SIG-M5 treated with dmso at 0.1 percent for 504 hours (cell line): ENCODE results near the gene ELL2.
A peak's percentile ranks its signal among the peaks of the same experiment; 100 is the strongest.

Experiments
- DNase-seq: peaks from one replicate; lab custom pipeline; 2025; ENCODE audit not compliant: unreplicated experiment; lab: John Stamatoyannopoulos, UW

Gene ELL2

DNA sequence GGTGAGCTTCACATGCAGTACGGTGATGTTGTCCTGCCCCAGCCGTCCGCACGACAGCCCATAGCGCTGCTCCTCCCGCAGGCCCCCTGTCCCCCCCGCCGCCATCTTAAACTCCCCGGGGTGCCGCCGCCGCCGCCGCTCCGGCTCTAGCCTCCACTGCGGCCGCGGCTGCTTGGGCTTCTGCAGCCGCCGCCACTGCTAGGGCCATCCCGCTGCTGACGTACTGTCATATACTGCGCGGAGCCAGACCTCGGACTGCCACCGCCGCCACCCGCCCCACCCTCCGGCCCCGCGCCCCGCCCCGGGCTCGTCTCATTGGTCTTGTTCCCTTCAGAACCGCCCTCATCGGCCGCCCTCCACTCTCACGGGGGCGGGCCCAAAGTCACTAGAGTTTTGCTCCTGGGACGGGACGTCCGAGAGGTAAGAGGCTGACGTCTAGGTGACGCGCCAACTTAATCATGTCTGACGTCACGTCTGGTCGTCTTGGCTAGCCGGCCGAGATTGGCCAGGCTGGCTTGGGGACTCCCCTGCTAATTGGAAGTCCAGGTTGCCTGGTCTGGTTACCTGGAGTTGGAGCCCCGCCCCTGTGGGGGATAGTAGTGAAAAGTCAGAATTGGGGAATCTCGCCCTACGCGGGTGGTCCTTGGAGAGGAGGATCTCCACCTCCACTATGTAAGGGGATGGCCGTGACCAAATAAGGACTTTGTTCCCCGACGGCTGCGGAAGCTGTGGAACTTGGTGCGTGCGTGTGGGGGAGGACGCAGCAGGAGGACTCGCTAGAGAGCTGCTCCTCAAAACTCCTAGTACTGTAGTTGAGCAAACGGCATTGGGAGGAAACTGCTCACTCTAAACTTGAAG lies at the start of gene ELL2:
TSS of gene ELL2 (minus strand) at position 235 of the 858 bp plus-strand sequence. CDS start at position 105, 130 bp downstream.
- DNase-seq = peak; percentile 92

DNA sequence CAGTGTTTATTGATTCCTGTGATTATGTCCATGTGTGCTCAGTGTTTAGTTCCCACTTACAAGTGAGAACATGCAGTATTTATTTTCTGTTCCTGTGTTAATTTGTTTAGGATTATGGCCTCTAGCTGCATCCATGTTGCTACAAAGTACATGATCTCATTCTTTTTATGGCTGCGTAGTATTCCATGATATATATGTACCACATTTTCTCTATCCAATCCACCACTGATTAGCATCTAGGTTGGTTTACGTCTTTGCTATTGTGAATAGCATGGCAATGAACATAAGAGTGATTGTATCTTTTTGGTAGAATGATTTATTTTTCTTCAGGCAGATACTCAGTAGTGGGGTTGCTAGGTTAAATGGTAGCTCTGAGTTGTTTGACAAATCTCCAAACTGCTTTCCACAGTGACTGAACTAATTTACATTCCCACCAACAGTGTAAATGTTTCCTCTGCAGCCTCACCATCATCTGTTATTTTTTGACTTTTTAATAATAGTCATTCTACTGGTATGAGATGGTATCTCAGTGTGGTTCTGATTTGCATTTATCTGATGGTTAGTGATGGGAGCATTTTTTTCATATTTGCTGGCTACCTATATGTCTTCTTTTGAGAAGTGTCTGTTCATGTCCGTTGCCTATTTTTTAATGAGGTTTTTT lies 47.5 kb upstream of the ELL2 start:
- DNase-seq = no peak

- no peak for DNase-seq
Observed at GRCh38 chr5:96008487-96008886, 46.8 kb upstream of the ELL2 start.

- DNase-seq = no peak
Observed at GRCh38 chr5:96007051-96007450, 45.4 kb upstream of the ELL2 start.

DNA sequence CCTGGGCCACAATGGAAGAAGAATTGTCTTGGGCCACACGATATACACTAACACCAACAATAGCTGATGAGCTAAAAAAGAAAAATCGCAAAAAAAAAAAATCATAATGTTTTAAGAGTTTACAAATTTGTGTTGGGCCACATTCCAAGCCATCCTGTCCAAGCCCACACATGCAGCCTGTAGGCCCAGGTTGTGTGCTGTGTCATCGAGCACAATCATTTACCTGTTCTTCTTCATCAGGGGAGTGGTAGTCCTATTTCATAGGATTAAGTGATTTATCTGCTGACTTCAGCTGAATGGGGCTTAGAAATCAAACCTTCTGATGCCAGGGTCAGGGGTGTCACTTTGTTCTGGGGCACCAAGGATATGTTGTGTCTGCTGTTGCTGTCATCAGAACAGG lies 44.6 kb upstream of the ELL2 start:
- DNase-seq = no peak

DNA sequence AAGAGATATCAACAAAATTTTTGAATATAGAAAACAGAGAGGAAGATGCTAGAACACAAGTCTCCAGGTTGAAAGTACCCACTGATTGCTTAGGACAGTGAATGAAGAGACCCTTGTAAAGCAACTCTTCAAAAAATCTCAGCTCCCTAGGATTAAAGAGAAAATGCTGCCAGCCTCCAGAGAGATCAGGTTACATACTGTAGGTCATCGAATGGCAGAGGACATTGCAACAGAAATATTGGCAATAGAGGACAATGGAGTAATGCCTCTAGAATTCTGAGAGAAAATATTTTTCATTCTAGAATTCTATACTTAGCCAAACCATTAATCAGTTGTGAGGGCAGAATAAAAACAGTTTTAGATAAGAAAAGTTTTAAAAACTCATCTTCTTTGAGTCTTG lies 43.1 kb upstream of the ELL2 start:
- no peak for DNase-seq

DNA sequence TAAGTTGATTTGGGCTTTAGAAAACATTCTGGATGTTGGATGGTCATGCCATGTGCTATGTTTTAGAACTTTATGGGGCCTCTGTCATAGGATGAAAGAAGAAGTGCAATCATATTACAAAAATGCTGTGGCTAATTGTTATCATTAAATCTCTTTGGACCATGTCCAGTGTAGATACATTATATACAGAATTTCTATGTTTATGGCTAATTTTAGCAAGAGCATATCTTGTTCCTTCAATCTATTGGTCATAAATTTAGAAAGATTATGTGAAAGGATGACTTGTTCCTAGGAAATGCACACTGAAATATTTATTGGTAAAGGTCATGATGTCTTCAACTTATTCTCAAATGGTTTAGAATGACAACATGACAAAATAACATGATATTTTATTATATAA lies 42.4 kb upstream of the ELL2 start:
- no peak for DNase-seq

GRCh38 chr5:96001262-96001661 lies 39.6 kb upstream of the ELL2 start:
- no peak for DNase-seq

- no peak for DNase-seq
Observed at GRCh38 chr5:96000308-96000707, 38.7 kb upstream of the ELL2 start.

DNA sequence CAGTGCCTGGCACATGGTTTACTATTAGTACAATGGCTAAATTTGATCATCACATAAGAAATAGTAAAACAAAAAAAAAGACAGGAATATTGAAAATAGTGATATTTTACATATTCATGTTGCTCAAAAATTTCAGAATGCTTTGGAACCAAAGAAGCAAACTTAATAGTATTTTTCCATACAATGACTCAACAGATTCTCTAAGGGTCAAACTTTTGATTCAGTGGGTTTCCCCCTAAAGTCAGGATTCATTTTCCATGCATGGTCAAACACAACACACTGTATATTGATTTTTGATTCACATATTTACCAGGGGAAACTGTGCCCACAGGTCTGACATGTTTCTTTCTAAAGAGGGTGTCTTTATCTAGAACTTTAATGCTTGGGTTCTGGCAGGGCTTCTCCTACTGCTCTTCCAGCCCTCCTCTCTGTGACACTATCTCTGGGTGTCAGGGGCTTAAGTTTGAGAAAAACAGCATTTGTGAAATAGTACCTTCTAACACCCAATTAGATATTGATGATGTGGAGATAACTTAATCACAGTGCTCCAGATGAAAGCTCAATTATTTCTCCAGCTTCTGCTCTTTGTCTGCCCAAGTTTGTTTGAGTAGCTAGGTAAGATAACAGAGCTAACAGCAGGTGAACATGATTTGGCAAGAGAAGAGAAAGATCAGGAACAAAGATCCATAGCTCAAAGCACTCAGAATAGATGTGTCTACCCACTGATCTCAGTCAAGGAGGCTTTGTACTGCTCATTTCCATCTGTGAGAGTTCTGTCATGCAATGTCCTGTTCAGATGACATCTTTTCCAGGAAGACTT lies 35.5 kb upstream of the ELL2 start:
- DNase-seq = no peak

DNA sequence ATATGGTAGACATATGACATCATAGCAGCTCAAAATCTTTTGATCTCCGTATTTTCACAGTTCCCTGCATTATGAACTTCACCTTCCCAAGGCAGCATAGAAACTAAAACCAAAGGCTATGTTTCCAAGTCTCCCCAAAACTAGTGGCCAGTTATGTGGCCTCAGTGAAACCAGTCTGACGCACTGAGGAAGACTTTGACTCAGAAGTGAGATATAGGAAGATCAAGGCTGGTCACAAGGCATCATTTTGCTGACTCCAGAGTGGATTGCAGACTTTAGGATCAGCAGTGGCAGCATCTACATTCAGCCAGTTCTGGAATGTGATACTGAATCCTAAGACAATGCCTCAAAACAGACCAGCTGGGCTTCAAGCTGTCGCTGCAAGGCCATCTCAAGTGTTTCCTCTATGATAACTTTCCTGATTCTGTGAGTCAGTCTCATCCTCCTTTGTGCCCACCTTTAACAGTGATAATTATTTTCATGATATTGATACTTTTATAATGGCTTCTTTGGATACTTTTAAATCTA lies 34.4 kb upstream of the ELL2 start:
- no peak for DNase-seq

DNA sequence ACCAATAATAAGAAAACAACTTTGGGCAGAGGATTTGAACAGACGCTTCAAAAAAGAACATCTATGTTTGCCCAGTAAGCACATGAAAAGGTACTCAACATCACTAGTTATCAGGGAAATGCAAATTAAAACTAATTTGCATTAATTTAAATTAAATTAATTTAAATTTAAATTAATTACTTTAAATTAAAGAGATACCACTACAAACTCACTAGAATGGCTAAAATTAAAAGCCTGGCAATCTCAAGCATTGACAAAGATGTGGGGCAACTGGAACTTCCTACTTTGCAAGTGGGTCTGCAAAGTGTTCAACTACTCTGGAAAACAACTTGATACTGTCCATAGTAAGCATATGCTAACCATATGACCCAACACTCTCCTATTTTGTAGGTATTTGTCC lies 32.1 kb upstream of the ELL2 start:
- DNase-seq = no peak

GRCh38 chr5:95993266-95993665 lies 31.6 kb upstream of the ELL2 start:
- no peak for DNase-seq

DNA sequence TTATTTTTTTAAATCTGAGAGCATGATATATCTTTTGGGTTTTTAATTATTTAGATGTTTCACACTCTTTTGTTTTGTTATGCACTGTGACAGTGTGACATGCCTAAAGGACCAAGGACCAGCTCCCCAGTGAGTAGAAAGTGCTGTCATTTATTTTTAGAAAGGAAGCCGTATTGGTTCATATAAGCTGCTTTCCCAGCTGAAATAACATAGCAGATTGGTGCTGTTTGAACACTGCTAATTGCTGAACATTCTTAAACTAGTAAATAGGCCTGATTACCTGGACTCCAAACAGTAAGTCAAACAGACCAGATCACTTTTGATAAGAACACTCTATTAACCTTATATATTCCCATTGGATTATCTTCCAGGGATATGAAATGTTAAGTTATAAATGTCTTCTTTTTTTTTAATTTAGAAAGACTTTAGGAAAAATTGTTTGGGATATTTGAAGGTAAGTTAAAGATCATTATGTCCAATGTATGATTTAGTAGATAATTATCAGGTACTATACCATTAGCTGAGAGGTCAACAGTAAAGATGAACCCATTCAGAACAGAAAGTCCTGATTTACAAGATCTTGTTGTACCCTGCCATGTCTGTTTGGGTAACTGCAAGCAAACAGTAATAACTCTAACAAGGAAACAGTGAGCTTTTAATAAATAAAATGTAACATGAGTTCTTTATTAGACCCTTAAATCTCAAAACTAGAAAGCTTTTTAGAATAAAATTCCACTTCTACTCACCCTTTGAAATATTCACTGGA lies 27.8 kb upstream of the ELL2 start:
- DNase-seq = no peak

DNA sequence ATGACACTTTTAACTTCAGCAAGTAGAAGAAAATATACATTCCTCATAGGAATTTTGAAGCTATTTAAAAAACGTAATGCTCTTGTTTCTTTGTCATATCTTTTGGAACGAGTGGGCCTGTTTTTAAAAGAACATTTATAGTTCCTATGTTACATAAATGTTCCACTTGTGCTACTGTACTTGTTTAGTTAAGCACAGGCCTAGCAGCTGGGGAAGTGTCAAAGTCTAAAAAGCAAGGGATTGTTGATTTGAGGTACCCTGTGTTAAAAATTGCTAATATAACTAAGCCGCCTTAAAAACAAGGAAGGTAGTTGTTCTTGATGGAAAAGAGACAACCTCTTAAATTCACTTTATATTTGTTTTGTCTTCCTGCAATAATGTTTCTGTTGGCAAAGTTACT lies 27.2 kb upstream of the ELL2 start:
- no peak for DNase-seq

GRCh38 chr5:95988094-95988493 lies 26.4 kb upstream of the ELL2 start:
- no peak for DNase-seq

- no peak for DNase-seq
Observed at GRCh38 chr5:95986937-95987520, 25.4 kb upstream of the ELL2 start.

DNA sequence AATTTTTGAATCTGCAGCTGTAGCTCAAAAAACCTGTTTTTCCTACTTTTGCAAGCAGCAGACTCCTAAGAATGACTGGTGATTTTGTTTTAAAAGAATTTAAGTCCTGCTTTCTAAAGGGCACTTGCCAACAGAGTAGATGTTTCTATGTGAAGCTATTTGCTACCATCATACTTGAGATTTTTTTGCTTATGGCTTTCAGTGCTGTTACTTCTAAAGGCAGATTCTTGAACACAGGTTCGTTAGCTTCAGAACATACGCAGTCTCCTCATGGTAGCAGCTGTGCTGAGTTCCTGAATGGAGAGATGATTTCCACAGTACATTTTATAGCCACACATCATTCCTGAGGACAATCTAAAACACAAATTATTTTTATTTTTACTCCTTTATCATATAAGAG lies 24.4 kb upstream of the ELL2 start:
- DNase-seq = no peak

DNA sequence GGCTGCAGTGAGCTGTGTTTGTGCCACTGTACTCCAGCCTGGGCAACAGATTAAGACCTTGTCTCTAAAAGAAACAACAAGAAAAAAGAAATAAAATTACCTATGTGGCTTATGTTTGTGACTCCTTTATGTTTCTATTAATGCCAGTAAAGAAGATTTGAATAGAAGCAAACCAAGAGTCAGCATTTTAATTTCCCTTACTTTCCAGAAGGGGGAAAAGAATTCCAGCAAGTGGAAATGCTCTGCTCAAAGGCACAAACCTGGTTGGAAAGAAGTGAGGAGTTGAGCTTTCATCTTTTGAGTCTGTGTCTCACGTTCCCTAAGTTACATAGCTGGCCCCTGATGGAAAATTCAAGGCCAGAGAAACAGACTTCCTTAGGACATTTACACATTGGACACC lies 23.6 kb upstream of the ELL2 start:
- DNase-seq = no peak

DNA sequence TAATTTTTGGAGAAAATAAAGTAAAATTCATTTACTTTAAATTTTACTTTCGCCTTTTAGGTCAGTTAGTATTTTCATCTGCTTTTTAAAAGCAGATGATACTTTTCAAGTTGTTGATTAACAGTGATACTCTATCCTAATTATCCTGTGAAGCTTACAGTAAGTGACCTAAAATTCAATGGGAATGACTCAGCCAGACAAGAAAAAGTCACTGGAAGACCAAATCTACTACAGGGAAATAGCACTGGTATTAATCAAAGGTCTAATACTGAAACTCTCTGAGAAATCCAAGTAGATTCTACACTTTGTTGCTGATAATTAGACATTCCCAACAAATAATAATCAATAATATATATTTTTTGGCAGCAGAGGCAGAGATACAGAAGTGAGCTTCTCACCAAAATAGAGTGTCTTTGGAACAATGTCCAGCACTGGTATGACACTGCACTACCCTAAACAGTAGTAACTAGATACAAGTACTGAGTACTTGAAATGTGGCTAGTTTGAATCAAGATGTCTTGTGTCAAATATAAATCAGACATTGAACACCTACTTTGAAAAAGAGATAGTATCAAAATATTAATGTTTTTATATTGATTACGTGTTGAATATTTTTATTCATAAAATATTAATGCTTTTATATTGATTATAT lies 22.8 kb upstream of the ELL2 start:
- no peak for DNase-seq
